IMR-90 (cell line): Measurements from ENCODE around the gene GALNT16.

Source experiments
- CEBPB ChIP-seq: IDR thresholded peaks from 2 replicates; pipeline ENCODE4 v1.6.1; 2012; ENCODE audit warnings: low read depth, low read length, improper control_type of control experiment
- CTCF ChIP-seq: conservative IDR thresholded peaks from 2 replicates; pipeline ENCODE4 v1.5.1; 2012; ENCODE audit warnings: mild to moderate bottlenecking, low read depth, low read length, improper control_type of control experiment
- RFX5 ChIP-seq: IDR thresholded peaks from 2 replicates; pipeline ENCODE4 v1.8.0; 2012; ENCODE audit warnings: low read depth, mild to moderate bottlenecking, low read length, moderate library complexity

- no peak for TF ChIP-seq CTCF
- no peak for TF ChIP-seq CEBPB
- no peak for TF ChIP-seq RFX5
These were observed 53.2 kb downstream of the GALNT16 start for GRCh38 chr14:69313176-69313575.
